Activated CD4-positive, alpha-beta memory T cell treated with anti-CD3 and anti-CD28 coated beads, Interleukin-2, amount 10 ng/mL, durations not matched to agents 7 days and 5 days (primary cell): Measurements from ENCODE around the gene KIF3A. TPM values are rescaled to one million over a fixed set of nuclear protein-coding genes. Genes with fewer than 3 reads are reported as not detected.

Experiments
- CTCF ChIA-PET: fragments of 350-600 bp; sonication (Branson Sonifier 250); formaldehyde crosslinking; loops from one replicate; lab custom pipeline; 2021; ENCODE audit warnings: antibody characterized with exemption, inconsistent platforms; lab: Charles Lee
- POLR2A ChIA-PET: fragments of 350-600 bp; sonication (Branson Sonifier 250); formaldehyde crosslinking; loops from one replicate; lab custom pipeline; 2021; ENCODE audit warnings: antibody characterized with exemption; lab: Charles Lee
- DNase-seq: peaks from one replicate; pipeline ENCODE4 v3.0.0-alpha.2; 2020
- H3K27ac Mint-ChIP-seq: one replicate; pipeline ENCODE4 v1.8.0; 2021; ENCODE audit warnings: mild to moderate bottlenecking, mixed read lengths
- H3K27me3 Mint-ChIP-seq: one replicate; pipeline ENCODE4 v1.8.0; 2021; ENCODE audit warnings: mixed read lengths
- H3K36me3 Mint-ChIP-seq: one replicate; pipeline ENCODE4 v1.8.0; 2021; ENCODE audit warnings: low read depth, mixed read lengths
- H3K4me1 Mint-ChIP-seq: one replicate; pipeline ENCODE4 v1.8.0; 2021; ENCODE audit warnings: mixed read lengths
- H3K4me3 Mint-ChIP-seq: one replicate; pipeline ENCODE4 v1.8.0; 2021; ENCODE audit warnings: mild to moderate bottlenecking, mixed read lengths
- H3K9me3 Mint-ChIP-seq: one replicate; pipeline ENCODE4 v1.8.0; 2021; ENCODE audit warnings: mixed read lengths
- total RNA-seq, 2 experiments: library from RNA; stranded (reverse); gene quantifications; one replicate each; pipeline ENCODE4 v1.2.3, GENCODE V29; 2021

The KIF3A gene
- total RNA-seq, 2 experiments from 2014 or later = 16.2 to 19.3 TPM

DNA sequence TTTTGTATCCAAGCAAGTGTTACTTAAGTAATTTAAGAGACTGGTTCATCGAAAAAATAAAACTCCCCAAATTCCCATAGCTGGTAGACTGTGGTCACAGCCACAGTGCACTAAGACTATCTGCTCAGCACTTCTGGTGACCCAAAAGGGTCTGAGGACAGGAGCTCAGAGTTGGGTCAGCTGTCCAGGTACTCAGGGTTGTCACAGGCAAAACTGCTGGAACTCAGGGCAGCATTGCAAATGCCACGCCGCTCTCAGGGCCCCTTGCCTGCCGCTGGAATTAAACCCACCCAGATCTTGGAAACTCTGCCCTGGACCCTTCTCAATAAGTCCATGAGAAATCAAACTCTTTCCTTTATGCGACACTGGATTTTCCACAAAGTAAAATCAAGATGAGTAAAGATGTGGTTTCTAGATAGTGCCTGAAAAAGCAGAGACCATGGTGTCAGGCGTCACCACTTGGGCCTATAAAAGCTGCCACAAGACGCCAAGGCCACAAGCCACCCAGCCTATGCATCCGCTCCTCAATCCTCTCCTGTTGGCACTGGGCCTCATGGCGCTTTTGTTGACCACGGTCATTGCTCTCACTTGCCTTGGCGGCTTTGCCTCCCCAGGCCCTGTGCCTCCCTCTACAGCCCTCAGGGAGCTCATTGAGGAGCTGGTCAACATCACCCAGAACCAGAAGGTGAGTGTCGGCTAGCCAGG, 79.5 kb downstream of the KIF3A start, which contains the start of gene IL13:
IL13 (plus strand) TSS at position 498 of the 705 bp plus-strand sequence; CDS start at position 512, 14 bp downstream.
- H3K36me3 Mint-ChIP-seq = peaks cover 3% of the 10 kb centered on the region
- H3K4me3 Mint-ChIP-seq = peak within 1 kb of the TSS; percentile 45
- H3K9me3 Mint-ChIP-seq = no peaks in the 10 kb centered on the region
- DNase-seq = no peak
- H3K4me1 Mint-ChIP-seq = peaks cover 53% of the 10 kb centered on the region
- CTCF ChIA-PET = interaction anchor here (1.4 kb wide), 1 partner anchor 15 kb away, joined by 3 read pairs; no protein-coding TSS in a partner anchor
- H3K27me3 Mint-ChIP-seq = peaks cover 22% of the 10 kb centered on the region
- POLR2A ChIA-PET = interaction anchor here (1.0 to 3.5 kb wide), 6 partner anchors 16 to 101 kb away, joined by 3 to 12 read pairs (median 5); partner anchors contain the start of genes IL4 and RAD50
- H3K27ac Mint-ChIP-seq = peak within 1 kb of the TSS; percentile 43

DNA sequence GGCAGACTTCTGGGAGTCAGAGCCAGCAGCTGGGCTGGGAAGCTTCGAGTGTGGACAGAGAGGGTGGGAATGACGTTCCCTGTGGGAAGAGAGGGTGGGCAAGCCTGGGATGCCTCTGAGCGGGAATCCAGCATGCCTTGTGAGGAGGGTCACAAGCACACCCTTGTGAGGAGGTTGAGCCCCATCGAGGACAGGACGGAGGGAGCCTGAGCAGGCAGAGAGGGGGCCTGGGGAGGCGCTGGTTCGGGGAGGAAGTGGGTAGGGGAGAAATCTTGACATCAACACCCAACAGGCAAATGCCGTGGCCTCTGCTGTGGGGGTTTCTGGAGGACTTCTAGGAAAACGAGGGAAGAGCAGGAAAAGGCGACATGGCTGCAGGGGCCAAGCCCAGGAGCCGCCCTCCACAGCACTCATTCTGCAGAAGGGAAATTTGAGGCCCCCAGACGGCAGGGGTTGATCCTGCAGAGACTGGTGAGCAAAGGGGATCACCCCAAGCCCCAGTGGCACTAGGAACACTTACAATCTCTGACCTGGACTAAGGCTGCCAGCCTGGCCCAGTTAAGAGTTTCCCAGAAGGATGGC, 80.5 kb downstream of the KIF3A start:
- Mint-ChIP-seq H3K4me1 (peaks cover 43% of the 10 kb centered on the region), H3K27me3 (peaks cover 22% of the 10 kb centered on the region), H3K36me3 (peaks cover 3% of the 10 kb centered on the region), H3K27ac (peak overlapping the region; percentile 10), H3K9me3 (no peaks in the 10 kb centered on the region), H3K4me3 (peak overlapping the region; percentile 44)
- ChIA-PET POLR2A (interaction anchor here (1.2 to 3.5 kb wide), 4 partner anchors 15 to 100 kb away, joined by 3 to 12 read pairs (median 8); partner anchors contain the start of genes IL4 and RAD50), CTCF (no interaction called here)
- no peak for DNase-seq

GRCh38 chr5:132655821-132656773, 81.2 kb downstream of the KIF3A start:
- no peak for DNase-seq
- H3K4me3 Mint-ChIP-seq = peak overlapping the region; percentile 44
- peaks cover 38% of the 10 kb centered on the region for H3K4me1 Mint-ChIP-seq
- peak overlapping the region; percentile 10 for H3K27ac Mint-ChIP-seq
- peaks cover 3% of the 10 kb centered on the region for H3K36me3 Mint-ChIP-seq
- peaks cover 22% of the 10 kb centered on the region for H3K27me3 Mint-ChIP-seq
- CTCF ChIA-PET = no interaction called here
- no peaks in the 10 kb centered on the region for H3K9me3 Mint-ChIP-seq
- POLR2A ChIA-PET = no interaction called here

GRCh38 chr5:132653716-132654115, 83.6 kb downstream of the KIF3A start:
- peaks cover under 1% of the 10 kb centered on the region for H3K9me3 Mint-ChIP-seq
- H3K27me3 Mint-ChIP-seq = peaks cover 26% of the 10 kb centered on the region
- no peak overlapping the region for H3K4me3 Mint-ChIP-seq
- peaks cover 4% of the 10 kb centered on the region for H3K36me3 Mint-ChIP-seq
- POLR2A ChIA-PET = no interaction called here
- no peak overlapping the region for H3K27ac Mint-ChIP-seq
- H3K4me1 Mint-ChIP-seq = peaks cover 24% of the 10 kb centered on the region
- CTCF ChIA-PET = no interaction called here
- no peak for DNase-seq

GRCh38 chr5:132651838-132652469, 85.4 kb downstream of the KIF3A start:
- no peak for DNase-seq
- CTCF ChIA-PET = no interaction called here
- peaks cover 7% of the 10 kb centered on the region for H3K4me1 Mint-ChIP-seq
- peaks cover 32% of the 10 kb centered on the region for H3K27me3 Mint-ChIP-seq
- POLR2A ChIA-PET = no interaction called here
- no peak overlapping the region for H3K27ac Mint-ChIP-seq
- peaks cover 10% of the 10 kb centered on the region for H3K9me3 Mint-ChIP-seq
- H3K4me3 Mint-ChIP-seq = no peak overlapping the region
- H3K36me3 Mint-ChIP-seq = peaks cover 16% of the 10 kb centered on the region

DNA sequence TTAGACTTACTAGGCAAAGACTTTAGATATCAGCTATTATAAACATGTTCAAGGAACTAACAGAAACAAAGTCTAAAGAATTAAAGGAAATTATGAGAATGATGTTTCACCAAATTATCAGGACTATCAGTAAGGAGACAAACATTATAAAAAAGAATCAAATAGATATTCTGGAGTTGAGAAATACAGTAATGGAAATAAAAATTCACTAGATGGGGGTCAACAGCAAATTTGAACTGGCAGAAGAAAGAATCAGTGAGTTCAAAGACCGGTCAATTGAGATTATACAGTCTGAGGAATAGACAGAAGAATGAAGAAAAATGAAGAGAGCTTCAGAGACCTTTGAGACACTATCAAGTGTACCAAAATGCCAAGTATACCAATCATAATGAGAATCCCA, 89.0 kb downstream of the KIF3A start:
- no peak for DNase-seq
- CTCF ChIA-PET = no interaction called here
- H3K4me3 Mint-ChIP-seq = no peak overlapping the region
- H3K27ac Mint-ChIP-seq = no peak overlapping the region
- H3K9me3 Mint-ChIP-seq = peaks cover 10% of the 10 kb centered on the region
- peaks cover 11% of the 10 kb centered on the region for H3K27me3 Mint-ChIP-seq
- POLR2A ChIA-PET = interaction anchor here (1.4 kb wide), 1 partner anchor 7 kb away, joined by 3 read pairs; no protein-coding TSS in a partner anchor
- H3K4me1 Mint-ChIP-seq = peaks cover under 1% of the 10 kb centered on the region
- H3K36me3 Mint-ChIP-seq = peaks cover 38% of the 10 kb centered on the region

DNA sequence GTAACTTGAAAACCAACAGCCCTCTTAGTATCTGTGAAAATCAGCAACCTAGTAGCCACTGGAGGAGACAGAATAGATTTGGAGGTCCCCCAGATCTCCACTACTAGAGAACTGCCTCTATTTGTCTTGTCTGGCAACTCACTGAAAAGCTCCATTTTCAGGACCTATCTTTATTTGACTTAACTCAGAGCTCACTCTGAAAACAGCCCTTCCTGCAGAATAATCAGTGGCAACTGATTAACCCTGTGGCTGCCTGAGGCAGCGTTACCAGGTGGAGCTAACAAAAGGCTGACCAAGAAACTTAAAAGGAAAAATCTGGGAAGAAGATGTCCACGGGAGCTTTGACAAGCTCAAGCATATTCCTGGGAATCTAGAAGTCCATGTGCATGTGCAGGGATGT, 89.9 kb downstream of the KIF3A start:
- Mint-ChIP-seq H3K36me3 (peaks cover 47% of the 10 kb centered on the region), H3K4me1 (peaks cover 9% of the 10 kb centered on the region), H3K27ac (no peak overlapping the region), H3K4me3 (no peak overlapping the region), H3K27me3 (peaks cover 10% of the 10 kb centered on the region), H3K9me3 (peaks cover 10% of the 10 kb centered on the region)
- ChIA-PET CTCF (no interaction called here), POLR2A (interaction anchor here (0.7 kb wide), 1 partner anchor 40 kb away, joined by 3 read pairs; no protein-coding TSS in a partner anchor)
- no peak for DNase-seq

DNA sequence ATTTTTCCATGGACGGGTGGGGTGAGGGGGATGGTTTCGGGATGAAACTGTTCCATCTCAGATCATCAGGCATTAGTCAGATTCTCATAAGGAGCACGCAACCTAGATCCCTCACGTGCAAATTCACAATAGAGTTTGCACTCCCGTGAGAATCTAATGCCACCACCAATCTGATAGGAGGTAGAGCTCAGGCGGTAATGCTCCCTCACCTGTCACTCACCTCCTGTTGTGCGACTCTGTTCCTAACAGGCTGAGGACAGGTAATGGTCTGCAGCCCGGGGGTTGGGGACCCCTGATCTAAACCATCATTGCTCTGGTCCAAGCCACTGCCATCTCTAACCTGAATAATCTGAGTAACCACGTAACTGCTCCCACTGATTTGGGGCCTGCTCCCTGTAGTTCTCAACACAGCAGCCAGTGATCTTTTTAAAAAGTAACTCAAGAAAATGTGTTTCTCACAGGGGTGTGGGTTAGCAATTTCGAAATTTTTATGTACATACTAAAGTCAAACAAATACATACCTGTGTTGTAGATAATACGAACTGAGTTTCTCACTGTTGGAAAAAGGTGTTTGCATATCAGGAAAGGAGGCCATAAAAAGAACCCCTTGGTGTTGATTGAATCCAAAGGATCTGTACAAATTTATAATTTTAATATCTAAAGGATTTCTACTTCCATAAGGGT, 90.6 kb downstream of the KIF3A start:
- DNase-seq = no peak
- peaks cover 10% of the 10 kb centered on the region for H3K9me3 Mint-ChIP-seq
- CTCF ChIA-PET = no interaction called here

GRCh38 chr5:132644177-132644576, 93.2 kb downstream of the KIF3A start:
- ChIA-PET POLR2A (interaction anchor here (0.9 kb wide), 1 partner anchor 60 kb away, joined by 3 read pairs; no protein-coding TSS in a partner anchor), CTCF (interaction anchor here (1.2 kb wide), 1 partner anchor 115 kb away, joined by 3 read pairs; no protein-coding TSS in a partner anchor)
- peaks cover 42% of the 10 kb centered on the region for H3K4me1 Mint-ChIP-seq
- no peak overlapping the region for H3K4me3 Mint-ChIP-seq
- H3K36me3 Mint-ChIP-seq = peaks cover 77% of the 10 kb centered on the region
- no peak for DNase-seq
- no peak overlapping the region for H3K27ac Mint-ChIP-seq
- peaks cover 7% of the 10 kb centered on the region for H3K27me3 Mint-ChIP-seq
- H3K9me3 Mint-ChIP-seq = peaks cover 10% of the 10 kb centered on the region

More for the DNA sequence above, 90.6 kb downstream of the KIF3A start:
- H3K27ac Mint-ChIP-seq = no peak overlapping the region
- H3K4me3 Mint-ChIP-seq = no peak overlapping the region
- peaks cover 10% of the 10 kb centered on the region for H3K27me3 Mint-ChIP-seq
- POLR2A ChIA-PET = no interaction called here
- H3K36me3 Mint-ChIP-seq = peaks cover 55% of the 10 kb centered on the region
- peaks cover 16% of the 10 kb centered on the region for H3K4me1 Mint-ChIP-seq
